Measurements from ENCODE around the gene SRSF1.

The SRSF1 gene

GRCh38 chr17:58019039-58019438, 12.0 kb upstream of the SRSF1 start:
- DNase-seq (ENCODE audit: low read depth in 2 of 2), result no peak

- DNase-seq (ENCODE audit: low read depth in 2 of 2), result no peak
Measured at GRCh38 chr17:58010067-58010799, 3.2 kb upstream of the SRSF1 start.

GRCh38 chr17:58007781-58008706, 998 bp upstream of the SRSF1 start:
- no peak for DNase-seq (ENCODE audit: low read depth in 2 of 2)

- DNase-seq (ENCODE audit: low read depth in 2 of 2), result peak; percentile 59 to 76
Measured at GRCh38 chr17:58006560-58006923, 504 bp downstream of the SRSF1 start.

- no peak for DNase-seq (ENCODE audit: low read depth in 2 of 2)
Measured at GRCh38 chr17:58005728-58006559, 1.1 kb downstream of the SRSF1 start.

GRCh38 chr17:58005031-58005727, 1.9 kb downstream of the SRSF1 start:
- no peak for DNase-seq (ENCODE audit: low read depth in 2 of 2)

- DNase-seq (ENCODE audit: low read depth in 2 of 2), result no peak
Measured at GRCh38 chr17:58004060-58004459, 3.0 kb downstream of the SRSF1 start.

- no peak for DNase-seq (ENCODE audit: low read depth in 2 of 2)
Measured at GRCh38 chr17:58002973-58003372, 4.1 kb downstream of the SRSF1 start.

- DNase-seq (ENCODE audit: low read depth in 2 of 2), result no peak
Measured at GRCh38 chr17:58002154-58002948, 4.7 kb downstream of the SRSF1 start.

- DNase-seq (ENCODE audit: low read depth in 2 of 2), result no peak
Measured at GRCh38 chr17:58001461-58002124, 5.5 kb downstream of the SRSF1 start.

- DNase-seq (ENCODE audit: low read depth in 2 of 2), result no peak
Measured at GRCh38 chr17:57999496-58000017, 7.5 kb downstream of the SRSF1 start.

- no peak for DNase-seq (ENCODE audit: low read depth in 2 of 2)
Measured at GRCh38 chr17:57999010-57999495, 8.0 kb downstream of the SRSF1 start.

- no peak for DNase-seq (ENCODE audit: low read depth in 2 of 2)
Measured at GRCh38 chr17:57997085-57997809, 9.8 kb downstream of the SRSF1 start.

GRCh38 chr17:57995076-57995956, 11.7 kb downstream of the SRSF1 start:
- DNase-seq (ENCODE audit: low read depth in 2 of 2), result peak in 1 of 2 experiments; percentile 34

- no peak for DNase-seq (ENCODE audit: low read depth in 2 of 2)
Measured at GRCh38 chr17:57994436-57994835, 12.6 kb downstream of the SRSF1 start.

- no peak for DNase-seq (ENCODE audit: low read depth in 2 of 2)
Measured at GRCh38 chr17:57993471-57994365, 13.3 kb downstream of the SRSF1 start.

- no peak for DNase-seq (ENCODE audit: low read depth in 2 of 2)
Measured at GRCh38 chr17:57991537-57991936, 15.5 kb downstream of the SRSF1 start.

Measured in stimulated activated CD4-positive, alpha-beta T cell treated with anti-CD3 and anti-CD28 coated beads, Interleukin-12 subunit alpha, Interleukin-12 subunit beta, amount 100 ng/mL, for 24 hours (primary cell).